HG03175 (cell line): ENCODE results near the gene ARHGEF11.

ENCODE experiments used
- ATAC-seq: cut with Tn5 transposase; IDR thresholded peaks from one replicate; pipeline ENCODE4 v1.9.1; 2021; ENCODE audit warnings: mild to moderate bottlenecking, moderate library complexity; ENCODE audit not compliant: unreplicated experiment

ARHGEF11 gene

DNA sequence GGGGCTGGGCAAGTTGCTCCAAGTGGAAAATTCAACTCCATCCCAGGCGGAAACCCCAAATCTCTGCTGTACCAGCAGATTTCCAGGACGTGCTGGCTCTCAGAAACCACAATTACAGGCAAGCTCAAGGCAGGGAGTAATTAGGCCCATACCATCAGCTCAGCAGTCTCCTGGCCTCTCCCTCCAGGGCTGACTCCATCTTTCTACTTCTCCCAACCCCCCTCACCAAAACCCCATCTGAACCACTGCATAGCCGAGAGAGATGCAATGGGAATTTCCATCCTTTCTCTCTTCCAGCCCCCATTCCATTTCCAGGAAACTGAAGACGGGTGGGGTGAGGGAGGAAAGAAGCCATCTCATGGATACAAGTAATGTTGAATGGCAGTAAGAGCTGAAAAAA is 41.2 kb downstream of the ARHGEF11 start:
- ATAC-seq, result no peak

DNA sequence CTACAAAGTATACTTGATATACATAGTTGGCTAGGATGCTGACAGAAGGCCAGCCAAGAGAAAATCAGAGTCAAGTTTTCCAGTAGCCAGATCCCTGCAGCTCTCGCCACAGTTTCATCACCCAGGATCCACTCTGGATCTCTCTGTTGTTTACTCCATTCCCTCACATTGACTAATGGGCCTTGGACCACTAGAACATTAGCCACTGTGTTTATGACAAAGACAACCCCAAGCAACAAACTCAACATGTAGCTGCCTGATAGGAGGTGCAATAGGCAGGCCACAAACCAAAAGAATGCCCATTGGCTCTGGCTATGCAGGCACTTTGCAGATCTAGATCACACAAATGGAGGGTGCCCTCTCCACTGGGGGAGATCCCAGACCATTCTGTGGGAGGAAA is 44.2 kb downstream of the ARHGEF11 start:
- ATAC-seq, result no peak

DNA sequence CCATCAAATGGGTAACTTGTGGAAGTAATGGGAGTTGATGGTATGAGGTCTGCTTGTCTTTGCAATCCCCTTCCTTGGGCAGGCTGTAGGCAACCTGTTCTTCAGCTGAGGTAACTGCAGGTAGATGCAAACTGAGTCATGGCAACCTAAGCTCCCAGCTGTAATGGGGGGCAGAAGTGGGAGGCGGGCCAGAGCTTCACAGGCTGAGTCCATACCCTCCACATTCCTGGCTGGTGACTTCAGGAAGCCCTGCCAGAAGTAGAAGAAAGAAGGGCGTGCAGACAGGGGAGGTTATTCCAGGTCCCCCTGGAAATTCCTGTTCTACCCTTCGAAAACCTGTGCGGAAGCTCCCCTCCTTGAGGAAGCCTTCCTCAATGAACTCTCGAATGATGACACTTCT is 44.9 kb downstream of the ARHGEF11 start:
- ATAC-seq, result no peak

DNA sequence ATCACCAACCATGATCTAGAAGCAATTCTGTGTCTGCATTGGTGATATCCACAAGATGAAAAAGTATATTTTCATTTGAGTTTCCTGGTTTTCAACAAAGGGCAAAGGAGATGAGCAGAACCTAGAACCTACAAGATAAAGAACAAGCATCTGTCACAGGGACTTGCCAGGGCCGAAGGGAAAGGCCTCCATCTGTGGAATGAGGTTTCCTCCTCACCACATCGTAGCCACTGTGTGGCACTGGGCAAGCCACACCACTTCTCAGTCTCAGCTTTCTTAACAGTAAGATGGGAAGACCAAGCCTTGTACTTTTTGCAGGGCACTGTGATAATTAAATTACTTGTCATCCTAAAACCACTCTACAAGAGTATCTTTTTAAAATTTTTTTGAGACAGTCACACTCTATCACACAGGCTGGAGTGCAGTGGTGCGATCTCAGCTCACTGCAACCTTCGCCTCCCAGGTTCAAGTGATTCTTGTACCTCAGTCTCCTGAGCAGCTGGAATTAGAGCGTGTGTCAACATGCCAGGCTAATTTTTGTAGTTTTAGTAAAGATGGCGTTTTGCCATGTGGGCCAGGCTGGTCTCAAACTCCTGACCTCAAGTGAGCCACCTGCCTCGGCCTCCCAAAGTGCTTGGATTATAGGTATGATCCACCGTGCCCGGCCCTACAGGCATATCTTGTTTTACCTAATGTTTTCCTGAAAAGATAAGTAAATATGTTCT is 45.8 kb downstream of the ARHGEF11 start:
- no peak for ATAC-seq

DNA sequence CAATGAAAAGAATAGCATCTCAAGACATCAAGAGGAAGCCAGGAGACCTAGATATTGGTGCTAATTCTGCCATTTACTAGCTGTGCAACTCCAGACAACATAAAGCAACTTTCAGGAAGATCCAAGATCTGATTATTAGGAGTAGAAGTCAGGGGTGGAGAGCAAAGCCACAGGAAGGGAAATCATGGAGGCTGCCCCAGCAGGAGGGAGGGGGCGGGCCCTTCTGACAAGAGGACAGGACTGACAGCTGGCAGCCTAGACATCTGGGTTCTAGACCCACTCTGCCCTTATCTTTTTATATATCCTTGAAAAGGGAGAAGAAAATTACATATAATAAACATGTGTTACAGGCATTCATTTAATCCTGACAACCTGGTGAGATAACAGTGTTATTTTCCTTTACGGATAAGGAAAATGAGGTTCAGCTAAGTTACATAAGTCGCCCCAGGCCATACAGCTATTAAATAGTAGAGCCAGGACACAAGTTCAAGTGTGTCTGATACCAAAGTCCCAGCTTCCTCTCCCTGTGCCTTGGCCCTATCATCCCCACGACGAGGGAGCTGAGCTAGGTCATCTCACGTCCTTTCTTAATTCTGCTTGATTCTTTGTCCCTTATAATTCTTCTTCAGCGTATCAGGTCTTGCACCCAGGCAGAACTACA is 46.6 kb downstream of the ARHGEF11 start:
- ATAC-seq, result no peak

DNA sequence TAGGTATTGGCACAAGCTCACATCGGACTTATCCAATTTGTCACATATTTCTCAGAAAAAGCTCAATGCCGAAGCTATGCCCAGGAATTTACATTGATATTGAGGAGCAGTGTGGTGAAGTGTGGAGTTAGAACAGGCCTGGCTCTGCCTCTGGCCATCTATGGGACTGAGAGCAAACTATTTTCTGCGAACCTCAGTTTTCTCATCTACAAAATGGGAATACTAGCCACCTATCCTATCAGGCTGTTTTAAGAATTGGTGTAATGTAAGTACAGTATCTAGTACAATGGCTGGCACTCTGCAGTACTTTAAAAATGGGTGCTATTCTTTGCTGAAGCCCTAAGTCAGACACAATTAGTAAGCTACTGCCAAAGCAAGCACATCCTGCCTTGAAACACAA is 47.2 kb downstream of the ARHGEF11 start:
- no peak for ATAC-seq

DNA sequence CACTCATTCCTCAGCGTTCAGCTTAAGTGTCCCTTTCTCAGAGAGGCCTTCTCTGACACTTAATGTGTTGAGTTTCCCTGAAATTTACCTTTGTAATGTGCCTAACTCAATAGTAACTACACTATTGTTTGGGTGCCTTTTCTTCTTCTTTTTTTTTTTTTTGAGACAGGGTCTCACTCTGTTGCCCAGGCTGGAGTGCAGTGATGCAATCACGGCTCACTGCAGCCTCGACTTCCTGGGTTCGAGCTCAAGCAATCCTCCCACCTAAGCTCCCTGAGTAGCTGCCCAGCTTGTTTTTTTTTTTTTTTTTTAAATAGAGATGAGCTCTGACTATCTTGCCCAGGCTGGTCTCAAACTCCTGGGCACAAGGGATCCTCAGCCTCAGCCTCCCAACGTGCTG is 50.1 kb downstream of the ARHGEF11 start:
- no peak for ATAC-seq

DNA sequence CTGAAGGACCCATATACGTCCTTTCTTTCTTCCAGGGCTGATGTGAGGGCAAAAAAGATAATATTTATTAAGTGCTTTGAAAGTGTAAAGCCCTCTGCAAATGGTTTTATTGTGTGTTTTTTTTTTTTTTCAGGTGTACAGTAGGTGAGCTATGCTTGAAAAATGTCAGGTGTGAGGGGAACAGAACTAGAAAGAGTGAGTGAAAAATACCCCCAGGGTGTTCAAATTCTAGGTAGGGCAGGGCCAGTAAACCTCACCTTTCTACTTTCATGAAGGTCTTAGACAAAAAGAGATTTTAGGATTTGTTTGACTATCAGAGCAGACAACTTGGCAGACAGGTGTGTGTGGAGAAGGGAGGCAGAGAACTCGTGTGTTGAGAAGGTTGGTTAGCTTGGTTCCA is 51.3 kb downstream of the ARHGEF11 start:
- no peak for ATAC-seq

DNA sequence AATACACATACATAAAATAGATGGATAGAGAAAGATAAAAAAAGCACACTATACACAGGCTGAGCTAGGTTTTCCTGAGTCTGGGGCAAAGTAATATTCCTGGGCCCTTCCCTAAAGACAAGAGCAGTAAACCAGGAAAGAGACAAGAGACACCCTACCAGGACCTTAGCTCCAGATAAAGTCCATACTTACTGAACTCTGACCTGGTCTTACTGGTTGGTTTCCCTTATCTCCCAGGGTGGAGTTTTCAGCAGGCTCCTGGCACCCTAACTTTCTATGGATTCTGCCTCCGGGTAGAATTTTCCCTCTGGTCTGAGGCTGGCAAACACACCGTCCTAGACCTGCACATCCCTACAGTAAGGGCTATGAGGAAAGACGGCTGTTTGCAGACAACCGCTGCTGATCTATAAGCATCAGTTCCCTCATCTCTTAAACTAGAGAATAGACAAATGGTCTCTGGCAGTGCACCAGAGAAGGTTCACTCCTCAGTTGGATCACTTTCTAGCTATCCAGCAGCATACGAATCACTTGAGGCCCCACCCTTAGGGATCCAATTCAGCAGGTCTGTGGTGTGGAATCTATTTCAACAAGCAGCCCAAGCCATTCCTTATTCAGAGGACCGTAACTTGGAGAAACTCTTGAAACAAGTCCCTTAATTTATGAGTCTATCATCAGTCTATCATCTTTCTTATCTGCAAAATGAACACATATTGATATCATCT is 52.0 kb downstream of the ARHGEF11 start:
- no peak for ATAC-seq

DNA sequence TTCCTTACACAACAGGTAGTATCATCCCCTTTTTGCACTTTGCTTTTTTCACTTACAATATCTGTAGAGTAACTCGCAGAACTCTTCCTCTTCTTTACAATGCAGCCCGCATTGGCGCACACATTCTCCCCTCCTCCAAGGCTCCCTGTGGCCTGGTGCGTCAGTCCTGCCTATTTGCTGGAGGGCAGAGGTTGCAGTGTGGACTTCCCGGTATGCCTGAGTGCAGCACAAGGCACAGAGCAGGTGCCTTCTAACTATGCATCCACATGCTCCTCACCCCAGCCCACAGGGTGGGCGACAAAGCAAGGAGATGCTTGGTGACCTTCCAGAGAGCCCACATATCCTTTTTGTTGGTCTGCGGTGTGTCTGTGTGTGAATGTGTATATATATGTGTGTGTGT is 53.3 kb downstream of the ARHGEF11 start:
- ATAC-seq, result no peak

DNA sequence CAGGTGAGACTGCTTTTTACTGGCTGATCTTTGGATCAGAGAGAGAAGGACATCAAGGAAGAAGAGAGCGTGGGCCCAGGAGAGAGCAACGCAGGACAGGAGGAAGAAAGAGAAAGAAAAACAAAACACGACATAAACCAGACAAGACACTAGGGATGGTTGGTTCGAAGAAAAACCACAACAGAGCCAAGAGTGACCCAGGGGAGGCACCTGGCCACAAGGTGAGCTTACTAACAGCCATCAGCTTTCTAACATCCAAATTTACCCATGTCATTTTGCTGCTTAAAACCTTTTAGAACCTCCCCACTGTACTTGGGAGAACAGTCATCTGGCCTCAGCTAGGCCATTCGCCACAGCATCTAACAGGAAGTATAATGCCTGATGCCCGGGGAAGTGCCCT is 57.8 kb downstream of the ARHGEF11 start:
- no peak for ATAC-seq

DNA sequence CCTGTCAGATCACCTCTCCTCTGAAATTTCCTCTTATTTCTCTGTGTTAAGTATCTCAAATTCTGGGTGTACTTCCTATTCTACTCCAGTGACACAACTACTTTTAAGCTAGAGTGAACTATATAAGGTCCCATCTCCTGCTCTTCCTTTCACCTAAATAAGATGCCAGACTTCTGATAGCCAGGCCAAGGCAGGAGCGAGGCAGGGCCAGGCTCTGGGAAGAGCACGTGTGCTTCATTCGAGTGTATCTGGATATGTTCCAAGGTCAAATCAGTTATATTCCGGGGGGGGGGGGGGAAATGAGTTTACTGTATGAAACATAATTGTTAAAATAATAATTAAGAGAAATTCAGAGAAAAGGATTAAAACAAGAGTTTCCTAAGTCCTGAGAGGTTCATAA is 65.0 kb downstream of the ARHGEF11 start:
- no peak for ATAC-seq

DNA sequence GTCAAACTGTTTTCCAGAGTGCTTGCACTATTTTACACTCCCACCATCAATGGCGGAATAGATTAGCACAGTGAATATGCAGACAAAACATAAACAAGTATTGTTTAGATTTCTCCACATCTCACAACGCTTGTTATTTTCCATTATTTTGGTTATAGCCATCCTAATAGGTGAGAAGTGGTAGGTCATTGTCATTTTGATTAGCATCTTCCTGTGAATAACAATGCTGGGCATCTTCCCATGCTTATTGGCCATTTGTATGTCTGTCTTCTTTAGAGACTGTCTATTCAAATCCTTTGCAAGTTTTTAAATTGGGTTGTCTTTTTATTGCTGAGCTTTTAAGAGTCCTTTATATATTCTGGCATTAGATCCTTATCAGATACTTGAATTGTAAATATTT is 70.5 kb downstream of the ARHGEF11 start:
- ATAC-seq, result no peak

DNA sequence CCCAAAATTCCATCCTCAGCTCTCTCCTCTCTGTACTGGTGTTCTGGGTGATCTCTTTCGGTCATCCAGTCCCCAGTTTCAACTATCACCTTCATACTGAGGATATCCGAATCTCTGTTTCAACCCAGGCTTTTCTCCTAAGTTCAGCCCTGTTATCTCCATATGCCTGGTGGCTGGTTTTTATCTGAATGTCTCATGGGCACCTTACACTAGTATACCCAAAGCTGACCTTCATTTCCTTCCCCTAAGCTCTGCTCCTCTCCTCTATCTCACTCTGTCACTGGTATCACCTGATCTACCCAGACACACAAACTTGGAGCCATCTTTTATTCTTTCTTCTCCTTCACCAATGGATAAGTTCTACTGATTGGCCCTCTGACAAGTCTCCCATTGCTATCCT is 72.1 kb downstream of the ARHGEF11 start:
- ATAC-seq, result no peak

DNA sequence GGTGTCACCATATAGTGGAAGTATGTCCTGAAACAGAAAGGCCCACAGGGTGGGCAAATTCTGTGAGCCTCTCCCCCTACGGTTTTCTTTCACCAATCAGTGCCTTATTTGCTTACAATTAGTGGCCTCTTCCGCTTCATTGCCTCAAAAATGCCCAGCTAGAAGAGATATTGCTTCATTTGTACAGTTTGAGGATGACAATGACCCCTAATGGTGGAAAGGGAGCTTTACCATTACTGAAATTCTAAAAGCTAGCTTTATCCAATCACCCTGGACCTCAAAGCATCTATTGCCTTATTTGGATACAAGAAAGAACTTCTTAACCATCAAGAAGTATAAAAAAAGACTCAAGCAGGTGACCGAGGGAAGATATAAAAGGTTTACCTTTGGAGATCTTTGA is 75.5 kb downstream of the ARHGEF11 start:
- ATAC-seq, result no peak

DNA sequence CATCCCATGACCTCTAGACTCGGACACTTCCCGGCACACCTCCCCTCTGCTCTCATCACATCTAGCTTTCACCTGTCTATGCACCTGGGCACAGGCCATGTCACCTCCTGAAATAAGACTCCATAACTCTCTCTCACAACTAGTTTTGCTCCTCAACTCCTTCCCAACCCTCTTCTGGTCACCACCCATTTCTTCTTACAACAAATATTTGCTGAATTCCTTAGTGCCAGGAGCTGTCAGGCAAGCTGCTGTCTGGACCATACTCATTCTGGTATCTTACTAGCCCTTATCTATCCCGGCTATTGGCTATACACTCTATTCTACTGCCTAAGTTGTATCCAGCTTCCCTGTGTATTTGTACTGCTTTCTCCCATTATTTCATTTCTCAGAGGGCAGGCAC is 76.0 kb downstream of the ARHGEF11 start:
- no peak for ATAC-seq

DNA sequence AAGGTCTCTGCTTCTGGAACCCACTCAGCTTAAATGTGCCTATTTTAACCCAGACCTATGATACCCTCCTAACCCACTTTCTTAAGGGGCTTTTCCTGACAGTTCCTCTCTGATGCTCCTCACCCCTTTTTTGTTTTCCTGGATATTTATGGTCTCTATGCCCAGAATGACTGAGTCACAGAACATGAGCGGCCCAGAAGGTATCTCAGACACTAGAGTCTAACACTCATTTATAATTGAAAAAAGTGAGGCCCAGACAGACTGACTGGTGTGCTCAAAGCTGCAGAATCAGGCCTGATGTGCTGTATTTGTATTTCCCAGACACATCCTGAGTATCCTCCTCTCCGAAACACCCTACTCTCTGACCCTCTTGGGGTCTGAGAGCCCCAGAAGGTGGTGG is 81.1 kb downstream of the ARHGEF11 start:
- no peak for ATAC-seq

DNA sequence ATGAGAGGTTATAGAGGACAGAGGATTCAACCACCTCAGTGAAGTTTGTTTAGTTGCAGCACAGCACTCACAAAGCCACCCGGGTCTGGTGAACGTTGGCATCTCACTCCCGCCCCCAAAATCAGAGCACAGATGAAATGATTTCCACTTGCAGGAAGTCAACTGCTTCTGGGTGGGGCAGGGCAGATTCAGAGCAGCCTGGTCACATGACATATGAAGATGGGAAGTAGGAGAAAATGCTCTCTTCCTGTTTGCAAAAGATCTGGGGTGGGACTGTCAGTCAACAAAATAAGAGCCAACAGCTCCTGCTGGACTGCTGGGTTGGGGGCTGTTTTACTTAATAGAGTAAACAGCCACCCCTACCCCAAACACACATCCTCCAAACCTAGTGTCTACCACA is 81.9 kb downstream of the ARHGEF11 start:
- ATAC-seq, result no peak

DNA sequence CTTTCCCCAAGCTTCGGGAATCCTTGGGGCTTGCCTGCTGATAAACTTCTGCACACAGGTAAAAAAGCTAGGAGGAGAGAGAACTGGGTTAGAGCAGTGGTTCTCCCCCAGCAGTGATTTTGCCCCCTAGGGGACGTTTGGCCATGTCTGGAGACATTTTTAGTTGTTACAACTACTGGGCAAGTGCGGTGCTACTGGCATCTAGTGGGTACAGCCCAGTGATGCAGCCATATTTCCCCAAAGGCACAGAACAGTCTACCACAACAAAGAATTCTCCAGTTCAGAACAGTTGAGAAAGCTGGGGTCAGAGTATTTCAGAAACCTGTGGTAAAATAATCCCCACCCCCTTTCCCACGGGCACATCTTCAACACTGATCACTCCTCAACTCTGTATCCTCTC is 83.8 kb downstream of the ARHGEF11 start:
- ATAC-seq, result no peak

DNA sequence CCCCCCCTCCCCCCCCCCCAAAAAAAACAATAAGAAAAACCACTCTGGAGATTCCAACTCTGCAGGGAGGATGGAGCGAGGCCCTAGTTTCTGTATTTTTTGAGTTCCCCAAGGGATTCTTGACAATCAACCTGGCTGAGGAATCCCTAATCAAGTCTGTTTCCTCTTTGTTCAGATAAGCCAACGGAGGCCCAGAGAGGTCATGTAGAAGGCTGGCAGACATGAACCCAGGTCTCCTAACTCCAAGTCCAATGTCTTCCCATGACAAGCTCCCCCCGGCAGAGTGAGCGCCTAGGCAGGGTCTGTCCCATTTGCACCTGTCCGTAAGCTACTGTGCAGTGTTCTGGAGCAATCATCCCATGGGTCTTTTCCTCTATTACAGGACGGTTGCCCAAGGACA is 85.6 kb downstream of the ARHGEF11 start:
- no peak for ATAC-seq

DNA sequence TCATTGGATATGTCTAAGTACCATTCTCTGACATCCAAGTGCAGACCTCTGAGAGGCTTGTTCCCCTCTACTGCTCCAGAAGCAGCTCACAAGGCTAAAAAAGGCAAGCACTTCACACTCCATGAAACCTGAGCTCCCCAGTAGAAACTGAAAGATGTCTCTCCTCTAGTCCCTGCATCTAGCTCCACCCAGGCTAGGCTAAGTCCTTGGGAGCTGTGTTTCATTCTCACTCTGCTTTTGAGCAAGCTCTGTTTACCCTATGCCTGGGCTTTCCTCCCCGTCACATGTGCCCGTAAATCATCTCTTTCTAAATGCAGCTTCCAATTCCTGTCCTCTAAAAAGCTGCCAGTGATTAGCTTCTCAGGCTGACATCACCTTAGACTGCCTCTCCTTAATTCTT is 86.1 kb downstream of the ARHGEF11 start:
- no peak for ATAC-seq

DNA sequence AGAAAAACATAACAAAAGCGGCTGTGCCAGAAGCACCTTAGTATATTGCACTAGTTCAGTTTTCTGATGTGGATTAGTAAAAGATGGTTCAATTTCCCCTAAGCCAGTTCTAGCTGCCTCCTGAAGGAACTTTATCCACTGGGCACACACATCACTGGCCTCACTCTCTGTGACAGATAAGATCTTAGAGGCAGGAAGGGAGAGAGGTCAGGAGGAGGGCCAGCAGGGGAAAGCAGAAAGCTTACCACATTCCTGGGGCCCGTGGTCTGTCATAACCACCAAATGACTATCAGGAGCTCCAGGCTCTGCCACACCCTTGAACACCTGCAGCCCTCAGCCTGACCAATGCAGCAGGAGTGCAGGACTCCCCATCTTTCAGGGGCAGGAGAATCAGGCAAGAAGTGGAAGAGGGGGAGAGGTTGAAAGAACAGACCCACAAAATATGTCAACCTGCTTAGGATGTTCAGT is 87.3 kb downstream of the ARHGEF11 start:
- ATAC-seq, result no peak
